ENCODE data around the gene SOHLH1. TPM values are rescaled to one million over a fixed set of nuclear protein-coding genes. Genes with fewer than 3 reads are reported as not detected.

The SOHLH1 gene
- total RNA-seq = not detected in 2 replicates

- intact Hi-C loops (cut with micrococcal nuclease) = no loop called here
- no peaks in the 10 kb centered on the region for H3K9me3 Mint-ChIP-seq
- H3K4me1 Mint-ChIP-seq (ENCODE audit: low read depth) = no peaks in the 10 kb centered on the region
- H3K4me3 Mint-ChIP-seq = no peak within 1 kb of the TSS
- H3K36me3 Mint-ChIP-seq (ENCODE audit: low read depth) = no peaks in the 10 kb centered on the region
- H3K27me3 Mint-ChIP-seq (ENCODE audit: insufficient read depth) = peaks cover 3% of the 10 kb centered on the region
- no peak within 1 kb of the TSS for H3K27ac Mint-ChIP-seq
- no peak for DNase-seq (ENCODE audit: low spot score)
These were observed at the start of gene SOHLH1 for GRCh38 chr9:135699440-135699839. TSS of gene SOHLH1 (minus strand) at chr9:135699481. CDS start at chr9:135699467, 14 bp downstream.

- H3K27me3 Mint-ChIP-seq (ENCODE audit: insufficient read depth) = no peaks in the 10 kb centered on the region
- intact Hi-C loops (cut with micrococcal nuclease) = no loop called here
- DNase-seq (ENCODE audit: low spot score) = no peak
- H3K36me3 Mint-ChIP-seq (ENCODE audit: low read depth) = no peaks in the 10 kb centered on the region
- no peak overlapping the region for H3K27ac Mint-ChIP-seq
- no peaks in the 10 kb centered on the region for H3K9me3 Mint-ChIP-seq
- no peak overlapping the region for H3K4me3 Mint-ChIP-seq
- H3K4me1 Mint-ChIP-seq (ENCODE audit: low read depth) = no peaks in the 10 kb centered on the region
These were observed 49.4 kb upstream of the SOHLH1 start for GRCh38 chr9:135748676-135749075.

- Mint-ChIP-seq H3K4me3 (no peak overlapping the region), H3K27ac (no peak overlapping the region), H3K36me3 (ENCODE audit: low read depth) (no peaks in the 10 kb centered on the region), H3K9me3 (no peaks in the 10 kb centered on the region), H3K4me1 (ENCODE audit: low read depth) (no peaks in the 10 kb centered on the region), H3K27me3 (ENCODE audit: insufficient read depth) (no peaks in the 10 kb centered on the region)
- no peak for DNase-seq (ENCODE audit: low spot score)
- intact Hi-C loops (cut with micrococcal nuclease) = no loop called here
These were observed 48.0 kb upstream of the SOHLH1 start for GRCh38 chr9:135747311-135747710.

GRCh38 chr9:135746565-135746964, 47.3 kb upstream of the SOHLH1 start:
- no peaks in the 10 kb centered on the region for H3K36me3 Mint-ChIP-seq (ENCODE audit: low read depth)
- DNase-seq (ENCODE audit: low spot score) = no peak
- no peaks in the 10 kb centered on the region for H3K9me3 Mint-ChIP-seq
- H3K27ac Mint-ChIP-seq = no peak overlapping the region
- H3K4me1 Mint-ChIP-seq (ENCODE audit: low read depth) = no peaks in the 10 kb centered on the region
- H3K4me3 Mint-ChIP-seq = no peak overlapping the region
- no peaks in the 10 kb centered on the region for H3K27me3 Mint-ChIP-seq (ENCODE audit: insufficient read depth)
- intact Hi-C loops (cut with micrococcal nuclease) = no loop called here

GRCh38 chr9:135745686-135746324, 46.5 kb upstream of the SOHLH1 start:
- Mint-ChIP-seq H3K4me1 (ENCODE audit: low read depth) (no peaks in the 10 kb centered on the region), H3K4me3 (no peak overlapping the region), H3K27ac (no peak overlapping the region), H3K36me3 (ENCODE audit: low read depth) (no peaks in the 10 kb centered on the region), H3K27me3 (ENCODE audit: insufficient read depth) (no peaks in the 10 kb centered on the region), H3K9me3 (no peaks in the 10 kb centered on the region)
- intact Hi-C loops (cut with micrococcal nuclease) = no loop called here
- DNase-seq (ENCODE audit: low spot score) = no peak

- intact Hi-C loops (cut with micrococcal nuclease) = no loop called here
- Mint-ChIP-seq H3K9me3 (no peaks in the 10 kb centered on the region), H3K4me3 (no peak overlapping the region), H3K36me3 (ENCODE audit: low read depth) (no peaks in the 10 kb centered on the region), H3K4me1 (ENCODE audit: low read depth) (no peaks in the 10 kb centered on the region), H3K27ac (no peak overlapping the region), H3K27me3 (ENCODE audit: insufficient read depth) (no peaks in the 10 kb centered on the region)
- DNase-seq (ENCODE audit: low spot score) = no peak
These were observed 45.9 kb upstream of the SOHLH1 start for GRCh38 chr9:135745189-135745588.

- intact Hi-C loops (cut with micrococcal nuclease) = no loop called here
- H3K4me1 Mint-ChIP-seq (ENCODE audit: low read depth) = no peaks in the 10 kb centered on the region
- DNase-seq (ENCODE audit: low spot score) = no peak
- no peaks in the 10 kb centered on the region for H3K9me3 Mint-ChIP-seq
- no peaks in the 10 kb centered on the region for H3K36me3 Mint-ChIP-seq (ENCODE audit: low read depth)
- no peak overlapping the region for H3K4me3 Mint-ChIP-seq
- H3K27ac Mint-ChIP-seq = no peak overlapping the region
- no peaks in the 10 kb centered on the region for H3K27me3 Mint-ChIP-seq (ENCODE audit: insufficient read depth)
These were observed 45.2 kb upstream of the SOHLH1 start for GRCh38 chr9:135744333-135745070.

GRCh38 chr9:135743546-135744332, 44.5 kb upstream of the SOHLH1 start:
- Mint-ChIP-seq H3K4me3 (no peak overlapping the region), H3K36me3 (ENCODE audit: low read depth) (no peaks in the 10 kb centered on the region), H3K9me3 (no peaks in the 10 kb centered on the region), H3K27me3 (ENCODE audit: insufficient read depth) (no peaks in the 10 kb centered on the region), H3K4me1 (ENCODE audit: low read depth) (no peaks in the 10 kb centered on the region), H3K27ac (no peak overlapping the region)
- intact Hi-C loops (cut with micrococcal nuclease) = no loop called here
- DNase-seq (ENCODE audit: low spot score) = no peak

GRCh38 chr9:135743021-135743420, 43.7 kb upstream of the SOHLH1 start:
- intact Hi-C loops (cut with micrococcal nuclease) = no loop called here
- no peaks in the 10 kb centered on the region for H3K4me1 Mint-ChIP-seq (ENCODE audit: low read depth)

GRCh38 chr9:135741276-135742219, 42.3 kb upstream of the SOHLH1 start:
- no peak overlapping the region for H3K4me3 Mint-ChIP-seq
- intact Hi-C loops (cut with micrococcal nuclease) = no loop called here
- no peak for DNase-seq (ENCODE audit: low spot score)
- no peak overlapping the region for H3K27ac Mint-ChIP-seq
- H3K4me1 Mint-ChIP-seq (ENCODE audit: low read depth) = no peaks in the 10 kb centered on the region
- no peaks in the 10 kb centered on the region for H3K36me3 Mint-ChIP-seq (ENCODE audit: low read depth)
- no peaks in the 10 kb centered on the region for H3K9me3 Mint-ChIP-seq
- H3K27me3 Mint-ChIP-seq (ENCODE audit: insufficient read depth) = no peaks in the 10 kb centered on the region

More at GRCh38 chr9:135743021-135743420, 43.7 kb upstream of the SOHLH1 start:
- Mint-ChIP-seq H3K36me3 (ENCODE audit: low read depth) (no peaks in the 10 kb centered on the region), H3K9me3 (no peaks in the 10 kb centered on the region), H3K27ac (no peak overlapping the region), H3K4me3 (no peak overlapping the region), H3K27me3 (ENCODE audit: insufficient read depth) (no peaks in the 10 kb centered on the region)
- no peak for DNase-seq (ENCODE audit: low spot score)

- DNase-seq (ENCODE audit: low spot score) = no peak
- Mint-ChIP-seq H3K36me3 (ENCODE audit: low read depth) (no peaks in the 10 kb centered on the region), H3K4me3 (no peak overlapping the region), H3K9me3 (no peaks in the 10 kb centered on the region), H3K27ac (no peak overlapping the region), H3K27me3 (ENCODE audit: insufficient read depth) (no peaks in the 10 kb centered on the region), H3K4me1 (ENCODE audit: low read depth) (no peaks in the 10 kb centered on the region)
- intact Hi-C loops (cut with micrococcal nuclease) = no loop called here
These were observed 40.3 kb upstream of the SOHLH1 start for GRCh38 chr9:135739271-135740220.

Measured in activated T-helper 1 cell treated with anti-CD3 and anti-CD28 coated beads, Interleukin-12 subunit alpha, Interleukin-12 subunit beta, Interleukin-2, Interleukin-4 antibody, amounts not matched to agents 30 ng/mL and 10 ng/mL and 1 ng/mL, durations not matched to agents 14 hours and 24 hours and 36 hours (primary cell).